ENCODE data around the gene ATP6V0E1. TPM values are rescaled to one million over a fixed set of nuclear protein-coding genes. Genes with fewer than 3 reads are reported as not detected.

ATP6V0E1 gene
- total RNA-seq, 1 donor from 2014 or later = 201 TPM

DNA sequence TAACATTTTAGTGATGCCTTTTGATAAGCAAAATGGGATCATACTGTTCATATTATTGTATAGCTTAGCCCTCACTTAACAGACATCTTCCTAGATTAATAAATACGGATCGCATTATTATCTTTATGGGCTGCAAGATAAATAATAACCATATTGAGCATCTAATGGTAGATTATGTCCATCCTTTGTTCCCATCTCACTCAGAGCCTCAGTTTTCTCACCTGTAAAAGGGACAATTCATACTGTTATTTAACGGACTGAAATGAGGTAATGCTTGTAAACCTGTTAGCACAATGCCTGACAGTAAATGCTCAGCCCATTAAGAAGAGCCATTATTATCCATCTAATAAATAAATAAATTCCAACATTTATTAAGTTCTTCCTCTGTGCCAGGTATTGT lies 27.3 kb upstream of the ATP6V0E1 start:
- no peak for DNase-seq (ENCODE audit: low read depth, low spot score)

DNA sequence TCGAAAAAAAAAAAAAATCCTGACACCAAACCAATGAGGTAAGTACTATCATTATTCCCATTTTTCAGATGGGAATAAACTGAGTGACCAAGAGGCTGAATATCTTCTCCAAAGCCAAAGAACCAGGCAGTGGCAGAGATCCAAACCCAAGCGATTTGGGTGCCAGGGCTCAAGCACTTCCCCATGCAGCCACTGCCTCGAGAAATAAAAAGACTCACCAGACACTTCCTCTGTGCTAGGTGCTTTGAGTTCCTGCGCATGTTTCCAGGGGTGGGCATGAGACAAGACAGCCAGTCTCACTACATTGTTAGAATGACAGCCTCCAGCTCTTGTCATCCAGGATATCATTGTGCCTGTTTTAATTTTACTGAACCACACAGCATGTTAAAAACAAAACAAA lies 26.6 kb upstream of the ATP6V0E1 start:
- DNase-seq (ENCODE audit: low read depth, low spot score) = no peak

DNA sequence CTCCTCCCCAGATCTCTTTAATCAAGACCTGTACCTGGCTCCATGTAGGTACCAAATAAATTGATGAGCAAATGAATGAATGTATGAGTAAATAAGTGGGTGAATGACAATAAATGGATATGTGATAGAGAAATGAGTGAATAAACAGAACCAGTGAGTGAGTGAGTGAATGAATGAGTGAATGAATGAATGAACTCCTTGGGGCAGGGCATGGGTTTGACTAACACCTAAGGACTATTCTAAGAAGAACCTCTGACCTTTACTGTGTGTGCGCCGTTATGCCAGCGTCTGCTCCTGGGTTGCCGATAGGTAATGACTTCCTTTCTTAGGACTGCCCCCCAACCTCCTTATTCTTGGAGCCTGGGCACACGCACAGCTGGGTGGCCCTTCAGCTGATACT lies 26.1 kb upstream of the ATP6V0E1 start:
- DNase-seq (ENCODE audit: low read depth, low spot score) = no peak

DNA sequence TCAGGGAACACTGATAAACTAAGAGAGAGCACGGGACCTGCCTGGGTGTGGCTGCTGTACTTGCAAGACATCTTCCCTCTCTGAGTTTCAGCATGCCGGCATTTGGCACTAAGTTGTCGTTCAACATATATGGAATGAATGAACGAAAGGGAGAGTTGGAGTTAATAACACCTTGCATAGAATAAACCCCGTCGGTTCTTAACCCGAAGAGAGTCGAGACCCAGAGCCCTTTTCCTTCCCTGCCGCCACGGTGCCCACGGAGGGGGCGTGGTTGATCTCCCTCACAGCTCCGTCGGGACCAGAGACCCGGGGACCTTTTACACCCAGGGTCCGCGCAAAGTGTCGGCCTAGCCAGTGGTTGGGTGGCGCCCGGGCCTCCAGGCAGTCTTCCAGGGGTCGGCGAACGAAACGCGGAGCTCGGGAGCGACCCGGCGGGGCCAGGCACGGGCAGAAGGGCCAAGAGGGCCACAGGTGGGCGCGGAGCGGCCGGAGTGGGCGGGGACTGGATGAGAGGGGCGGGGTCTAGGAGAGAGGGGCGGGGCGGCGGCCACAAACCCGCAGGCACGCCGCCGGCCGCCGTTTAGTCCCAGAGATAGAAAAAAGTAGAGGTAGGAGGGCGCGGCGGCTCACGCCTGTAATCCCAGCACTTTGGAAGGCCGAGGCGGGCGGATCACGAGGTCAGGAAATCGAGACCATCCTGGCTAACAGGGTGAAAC lies 25.1 kb upstream of the ATP6V0E1 start:
- DNase-seq (ENCODE audit: low read depth, low spot score) = no peak

DNA sequence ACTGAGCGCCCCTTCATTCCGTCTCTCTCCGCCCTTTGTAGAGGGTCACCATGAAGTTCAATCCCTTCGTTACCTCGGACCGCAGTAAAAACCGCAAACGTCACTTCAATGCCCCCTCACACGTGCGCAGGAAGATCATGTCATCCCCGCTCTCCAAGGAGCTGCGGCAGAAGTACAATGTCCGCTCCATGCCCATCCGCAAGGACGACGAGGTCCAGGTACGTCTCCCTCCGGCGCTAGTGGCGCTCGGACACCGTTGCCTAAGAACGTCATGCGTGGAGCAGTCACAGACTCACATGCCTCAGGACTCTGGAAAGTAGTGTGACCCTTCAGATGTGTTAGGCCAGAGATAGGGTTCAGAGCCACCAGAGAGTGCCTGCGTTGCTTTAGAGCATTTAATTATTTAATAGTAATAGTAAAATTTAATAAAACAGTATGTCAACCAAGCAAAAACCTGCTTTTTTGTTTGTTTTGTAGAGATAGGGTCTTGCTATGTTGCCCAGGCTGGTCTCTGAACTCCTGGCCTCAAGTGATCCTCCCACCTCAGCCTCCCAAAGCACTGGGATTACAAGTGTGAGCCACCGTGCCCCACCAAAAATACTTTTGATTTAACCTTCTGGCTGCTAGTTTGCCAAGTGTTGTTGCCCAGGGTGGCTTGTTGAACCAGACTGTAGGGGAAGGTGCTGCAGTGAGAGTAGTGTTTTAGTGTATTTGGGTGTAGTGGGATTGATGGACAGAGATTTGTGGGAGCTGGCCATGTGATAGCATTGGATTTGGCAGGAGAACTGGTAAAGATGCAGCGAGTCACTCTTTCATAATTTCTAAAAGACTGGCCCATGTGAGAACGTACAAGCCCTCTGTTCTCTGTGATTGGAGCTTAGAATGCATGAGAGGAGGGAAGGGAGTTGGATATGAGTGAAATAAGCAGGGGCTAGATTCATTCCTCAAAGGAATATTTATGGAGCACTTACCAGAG lies 23.5 kb upstream of the ATP6V0E1 start:
- no peak for DNase-seq (ENCODE audit: low read depth, low spot score)

DNA sequence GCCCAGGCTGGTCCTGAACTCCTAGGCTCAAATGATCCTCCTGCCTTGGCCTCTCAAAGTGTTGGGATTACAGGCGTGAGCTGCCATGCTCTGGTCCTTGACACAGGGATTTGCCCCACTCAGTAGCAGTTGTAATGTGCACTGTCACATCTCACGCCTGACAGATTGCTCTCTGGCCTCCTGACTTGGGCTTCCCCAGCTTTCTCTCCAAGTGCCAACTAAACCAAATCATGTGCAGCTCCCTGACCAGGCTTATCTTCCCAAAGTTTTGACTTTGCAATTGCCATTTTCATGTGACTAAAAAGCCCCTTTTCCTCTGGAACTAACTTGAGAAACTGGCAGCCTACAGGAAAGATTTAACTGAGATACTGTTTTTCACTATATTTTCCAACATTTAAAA lies 13.7 kb upstream of the ATP6V0E1 start:
- DNase-seq (ENCODE audit: low read depth, low spot score) = no peak

DNA sequence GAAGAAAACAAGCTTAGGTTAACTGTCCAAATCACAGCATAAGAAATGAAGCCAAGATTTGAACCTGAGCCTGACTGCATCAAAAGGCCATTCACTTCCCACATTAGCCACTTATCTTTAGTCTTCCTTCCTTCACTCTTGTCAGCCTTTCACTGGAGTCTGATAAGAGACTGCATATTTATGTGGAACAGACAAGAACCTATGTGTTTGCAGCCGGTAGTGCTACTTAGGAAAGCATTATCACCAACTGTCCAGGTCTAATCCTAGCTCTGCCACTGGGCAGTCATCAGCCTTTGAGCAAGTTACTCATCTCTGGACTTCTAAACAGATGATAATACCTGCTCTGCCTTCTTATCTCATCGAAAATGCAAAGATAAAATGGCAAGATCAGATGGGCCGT lies 12.1 kb upstream of the ATP6V0E1 start:
- DNase-seq (ENCODE audit: low read depth, low spot score) = no peak

DNA sequence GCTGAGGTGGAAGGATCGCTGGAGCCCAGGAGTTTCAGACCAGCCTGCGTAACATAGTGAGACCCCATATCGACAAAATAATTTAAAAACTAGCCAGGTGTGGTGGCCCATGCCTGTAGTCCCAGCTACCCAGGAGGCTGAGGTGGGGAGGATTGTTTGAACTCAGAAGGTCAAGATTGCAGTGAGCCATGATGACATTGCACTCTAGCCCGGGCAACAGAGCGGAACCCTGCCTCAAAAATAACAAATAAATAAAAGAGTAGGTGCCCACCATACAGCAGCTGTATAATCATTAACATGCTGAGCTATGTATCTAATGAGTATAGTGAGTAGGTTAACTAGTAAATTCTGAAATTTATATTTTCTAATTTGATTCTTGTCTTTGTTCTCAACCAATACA lies 11.0 kb upstream of the ATP6V0E1 start:
- no peak for DNase-seq (ENCODE audit: low read depth, low spot score)

DNA sequence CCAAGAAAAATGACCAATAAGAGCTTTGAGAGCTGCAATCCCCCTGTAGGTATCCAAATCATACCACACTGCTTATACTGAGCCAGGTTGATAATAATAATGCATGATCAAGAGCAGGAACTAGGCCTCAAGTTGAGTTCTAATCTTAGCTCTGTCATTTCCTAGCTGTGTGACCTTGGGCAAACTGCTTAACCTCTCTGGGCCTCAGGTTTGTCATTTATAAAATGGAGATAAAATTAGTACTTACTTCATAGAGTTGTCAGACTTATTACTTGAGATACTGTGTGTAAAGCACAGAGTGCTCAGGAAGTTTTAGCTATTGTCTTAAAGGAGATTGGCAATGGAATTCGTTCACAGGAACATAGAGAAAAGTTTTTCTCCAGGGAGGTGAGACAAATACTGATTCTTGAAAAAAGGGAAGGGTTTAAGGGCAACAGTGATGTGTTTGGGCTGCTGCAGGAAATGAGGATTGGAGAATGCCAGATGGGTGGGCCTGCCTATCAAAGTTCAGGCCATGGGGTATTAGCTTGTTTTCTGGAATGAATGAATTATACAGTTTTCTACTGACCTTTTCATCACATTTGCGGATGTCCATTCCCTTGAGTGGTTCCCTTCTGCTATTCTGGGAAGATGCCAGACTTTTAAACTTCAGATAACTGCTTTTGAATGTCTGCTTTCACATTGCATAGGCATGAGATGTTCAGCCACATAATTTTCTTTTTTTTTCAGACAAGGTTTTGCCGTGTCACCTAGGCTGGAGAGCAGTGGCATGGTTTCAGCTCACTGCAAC lies 10.2 kb upstream of the ATP6V0E1 start:
- no peak for DNase-seq (ENCODE audit: low read depth, low spot score)

DNA sequence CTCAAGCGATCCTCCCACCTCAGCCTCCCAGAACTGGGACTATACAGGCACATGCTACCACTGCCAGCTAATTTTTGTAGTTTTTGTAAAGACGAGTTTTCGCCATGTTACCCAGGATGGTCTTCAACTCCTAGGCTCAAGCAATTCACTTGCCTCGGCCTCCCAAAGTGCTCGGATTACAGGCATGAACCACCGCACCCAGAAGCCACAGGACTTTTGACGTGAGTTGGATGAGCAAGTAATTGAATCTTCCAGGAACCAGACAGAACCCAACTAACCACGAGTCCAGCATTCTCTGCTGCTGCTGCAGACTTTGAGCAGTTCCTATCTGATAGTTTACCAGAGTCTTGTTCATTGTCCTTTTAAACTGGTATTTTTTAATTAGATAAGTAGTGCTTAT lies 9.6 kb upstream of the ATP6V0E1 start:
- DNase-seq (ENCODE audit: low read depth, low spot score) = no peak

DNA sequence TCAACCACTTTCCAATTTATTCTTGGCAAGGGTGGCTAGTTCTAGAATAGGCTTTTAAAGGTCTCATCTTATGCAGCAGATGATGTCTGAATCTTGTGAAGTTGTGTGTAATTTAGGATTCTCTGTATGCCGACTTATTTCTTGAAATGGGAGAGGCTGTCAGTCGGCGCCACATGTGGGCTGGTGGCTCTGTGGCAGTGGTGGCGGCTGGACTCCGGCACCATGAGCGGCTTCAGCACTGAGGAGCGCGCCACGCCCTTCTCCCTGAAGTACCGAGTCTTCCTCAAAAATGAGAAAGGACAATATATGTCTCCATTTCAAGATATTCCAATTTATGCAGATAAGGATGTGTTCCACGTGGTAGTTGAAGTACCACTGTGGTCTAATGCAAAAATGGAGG lies 8.3 kb upstream of the ATP6V0E1 start:
- no peak for DNase-seq (ENCODE audit: low read depth, low spot score)

DNA sequence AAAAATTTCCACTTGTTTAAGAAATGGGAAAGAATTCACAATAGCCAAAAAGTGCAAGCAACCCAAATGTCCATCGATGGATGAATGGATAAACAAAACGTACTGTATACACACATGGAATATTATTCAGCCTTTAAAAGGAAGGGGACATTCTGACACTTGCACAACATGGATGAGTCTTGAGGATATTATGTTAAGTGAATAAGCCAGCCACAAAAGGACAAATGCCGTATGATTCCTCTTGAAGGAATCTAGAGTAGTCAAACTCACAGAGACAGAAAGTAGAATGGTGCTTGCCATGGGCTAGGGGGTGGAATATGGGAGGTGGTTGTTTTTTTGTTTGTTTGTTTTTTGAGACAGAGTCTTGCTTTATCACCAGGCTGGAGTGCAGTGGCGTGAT lies 3.8 kb upstream of the ATP6V0E1 start:
- no peak for DNase-seq (ENCODE audit: low read depth, low spot score)

DNA sequence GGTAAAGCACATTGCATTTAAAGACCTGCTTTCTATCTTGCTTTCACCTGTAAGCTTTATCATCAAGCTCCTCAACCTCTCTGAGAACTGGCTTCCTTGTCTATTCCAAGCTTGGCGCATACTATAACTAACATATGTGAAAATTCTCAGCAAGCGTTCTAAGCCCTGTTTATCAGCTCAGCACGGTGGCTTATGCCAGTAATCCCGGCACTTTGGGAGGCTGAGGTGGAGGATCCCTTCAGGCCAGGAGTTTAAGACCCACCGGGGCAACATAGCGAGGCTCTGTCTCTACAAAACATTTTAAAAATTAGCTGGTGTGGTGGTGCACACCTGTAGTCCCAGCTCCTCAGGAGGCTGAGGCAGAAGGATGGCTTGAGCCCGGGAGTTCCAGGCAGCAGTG lies 1.6 kb upstream of the ATP6V0E1 start:
- DNase-seq (ENCODE audit: low read depth, low spot score) = no peak

DNA sequence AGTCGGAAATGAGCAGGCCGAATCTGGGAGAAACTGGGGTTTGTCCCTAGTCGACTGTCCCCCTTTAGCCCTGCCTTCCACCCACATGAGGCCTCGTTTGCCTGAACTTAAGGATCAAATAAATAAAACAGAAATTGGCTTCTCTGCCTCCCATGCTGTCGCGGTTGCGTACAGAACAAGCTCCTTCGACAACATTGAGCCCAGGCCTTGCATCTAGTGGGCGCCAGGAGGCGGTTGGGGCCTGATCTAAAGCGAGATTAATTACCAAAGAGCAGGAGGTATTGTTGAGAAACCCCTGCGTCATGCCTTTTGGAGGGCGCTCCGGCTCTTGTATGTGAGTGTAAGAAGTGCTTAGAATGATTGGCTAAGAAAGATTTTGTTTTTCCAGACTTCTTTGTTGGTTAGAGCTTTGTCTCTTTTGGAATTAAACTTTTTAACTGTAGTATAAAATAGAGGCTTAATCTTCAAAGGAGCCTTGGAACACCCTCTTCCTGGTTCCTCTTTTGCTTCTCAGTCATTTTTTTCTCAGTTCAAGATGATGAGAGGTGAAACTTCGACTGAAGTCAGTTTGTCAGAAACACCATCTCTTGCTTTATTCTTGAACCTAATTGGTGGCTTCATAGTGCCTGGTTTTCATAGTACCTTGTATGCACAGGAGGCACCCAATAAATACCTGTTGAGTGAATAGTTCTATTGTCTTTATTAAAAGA lies 828 bp downstream of the ATP6V0E1 start:
- DNase-seq (ENCODE audit: low read depth, low spot score) = peak; percentile 68

DNA sequence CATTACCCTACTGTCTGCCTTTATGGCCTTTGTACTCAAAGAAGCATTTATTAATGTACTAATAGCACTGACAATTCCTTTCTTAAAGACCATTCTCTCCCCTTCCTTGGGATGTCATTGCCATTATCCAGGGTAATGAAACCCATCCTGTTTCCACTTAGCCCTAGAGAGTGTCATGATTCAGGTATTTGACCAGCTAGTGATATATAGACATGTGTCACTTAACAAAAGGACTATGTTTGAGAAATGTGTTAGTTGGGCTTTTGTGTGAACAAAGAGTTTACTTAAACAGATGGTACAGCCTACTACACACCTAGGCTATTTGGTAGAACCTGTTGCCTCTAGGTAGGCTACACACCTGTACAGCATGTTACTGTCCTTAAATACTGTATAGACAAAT lies 2.0 kb downstream of the ATP6V0E1 start:
- no peak for DNase-seq (ENCODE audit: low read depth, low spot score)

DNA sequence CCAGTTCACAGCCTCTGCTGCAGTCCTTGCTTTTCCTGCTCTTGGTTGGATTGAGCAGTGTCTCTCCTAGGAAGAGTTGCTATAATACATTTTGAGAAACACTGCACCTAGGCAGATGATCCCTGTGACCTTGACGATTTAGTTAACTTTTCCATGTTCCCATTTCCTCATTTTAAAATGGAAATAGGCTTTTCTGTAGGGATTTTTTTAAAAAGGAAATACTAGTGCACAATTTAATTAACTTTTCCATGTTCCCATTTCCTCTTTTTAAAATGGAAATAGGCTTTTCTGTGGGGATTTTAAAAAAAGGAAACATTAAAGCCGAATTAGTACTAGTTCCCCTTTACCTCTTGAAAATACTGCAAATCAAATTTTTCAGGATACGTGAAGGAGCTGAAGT lies 4.7 kb downstream of the ATP6V0E1 start:
- no peak for DNase-seq (ENCODE audit: low read depth, low spot score)

DNA sequence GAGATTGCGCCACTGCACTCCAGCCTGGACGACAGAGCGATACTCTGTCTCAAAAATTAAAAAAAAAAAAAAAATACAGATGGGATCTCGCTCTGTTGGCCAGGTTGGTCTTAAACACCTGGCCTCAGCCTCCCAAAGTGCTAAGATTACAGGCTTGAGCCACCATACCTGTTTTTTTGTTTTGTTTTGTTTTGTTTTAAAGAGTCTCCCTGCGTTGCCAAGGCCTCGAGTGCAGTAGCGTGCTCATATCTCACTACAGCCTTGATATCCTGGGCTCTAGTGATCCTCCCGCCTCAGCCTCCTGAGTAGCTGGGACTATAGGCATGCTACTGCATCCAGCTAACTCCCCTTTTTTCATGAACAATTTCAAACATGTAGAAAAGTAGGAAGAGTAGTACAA lies 7.2 kb downstream of the ATP6V0E1 start:
- no peak for DNase-seq (ENCODE audit: low read depth, low spot score)

DNA sequence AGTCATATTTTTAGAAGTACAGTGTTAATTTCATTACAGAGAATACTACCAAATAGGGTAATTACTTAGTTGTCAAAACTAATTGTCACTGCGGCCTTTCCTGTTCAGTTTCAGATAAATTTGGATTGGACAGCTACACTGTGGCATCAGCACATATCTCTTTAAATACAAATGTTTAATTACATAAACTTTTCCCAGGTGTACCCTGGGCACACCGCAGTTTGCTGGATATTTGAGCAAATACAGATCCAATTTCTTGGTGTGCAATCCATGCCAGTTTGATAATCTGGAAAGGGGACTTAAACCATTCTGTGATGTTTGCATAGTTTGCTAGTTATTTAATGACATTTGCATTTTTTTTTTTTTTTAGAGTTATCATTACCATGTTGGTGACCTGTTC lies 10.8 kb downstream of the ATP6V0E1 start:
- DNase-seq (ENCODE audit: low read depth, low spot score) = no peak

DNA sequence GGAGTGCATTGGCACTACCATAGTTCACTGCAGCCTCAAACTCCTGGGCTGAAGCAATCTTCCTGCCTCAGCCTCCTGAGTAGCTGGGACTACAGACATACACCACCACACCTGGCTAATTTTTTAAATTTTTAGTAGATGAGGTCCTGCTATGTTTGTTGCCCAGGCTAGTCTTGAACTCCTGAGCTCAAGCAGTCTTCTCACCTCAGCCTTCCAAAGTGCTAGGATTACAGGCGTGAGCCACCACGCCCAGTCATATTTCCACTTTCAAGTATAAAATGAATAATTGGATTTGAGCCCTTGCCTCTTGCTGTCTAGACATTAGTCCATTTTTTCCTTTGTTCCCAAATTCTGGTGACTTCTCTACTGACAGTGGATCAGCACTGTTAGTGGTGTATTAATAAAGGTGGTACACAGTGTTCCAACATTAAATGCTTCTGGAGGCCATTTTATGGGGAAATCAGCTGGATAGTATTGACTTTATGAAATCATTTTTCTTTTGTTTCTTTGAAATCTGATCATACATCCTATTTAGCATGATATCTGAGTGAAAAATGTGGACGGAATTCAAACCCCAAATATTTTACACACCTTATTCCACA lies 15.9 kb downstream of the ATP6V0E1 start:
- no peak for DNase-seq (ENCODE audit: low read depth, low spot score)

DNA sequence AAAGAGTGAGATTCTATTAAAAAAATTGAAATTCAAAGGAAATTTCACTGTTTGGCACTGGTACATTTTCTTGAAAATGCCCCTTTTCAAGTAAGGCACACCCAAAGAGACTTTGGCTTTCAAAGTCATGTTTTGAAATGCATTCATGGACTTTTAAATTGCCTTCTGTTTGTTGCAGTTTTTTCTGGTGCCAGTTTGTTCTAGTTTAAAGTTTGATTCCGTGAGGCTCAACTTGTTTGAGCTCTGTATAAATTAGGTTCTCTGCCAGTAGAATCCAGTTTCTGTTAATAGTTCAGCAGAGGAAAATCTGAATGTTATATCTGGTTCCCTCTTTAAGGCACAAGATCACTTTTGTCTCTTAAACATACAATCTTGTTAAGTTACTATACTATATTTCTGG lies 16.4 kb downstream of the ATP6V0E1 start:
- DNase-seq (ENCODE audit: low read depth, low spot score) = no peak

All from pulmonary artery endothelial cell (primary cell).